ENCODE results near the gene SPC25.
"Not testable (repeated sequence)": the region's sequence is repeated elsewhere in the genome, so short reads cannot be mapped to it uniquely, and the experiment has no call there.

SPC25 gene

GRCh38 chr2:168890006-168890782 lies at the start of gene SPC25:
Gene SPC25 (minus strand): TSS chr2:168890430. CDS start chr2:168889519, 911 bp downstream.
- peak; percentile 86 to 94 for DNase-seq

- DNase-seq, result no peak
Observed at GRCh38 chr2:168939918-168940317, 49.7 kb upstream of the SPC25 start.

GRCh38 chr2:168939061-168939460 lies 48.8 kb upstream of the SPC25 start:
- no peak for DNase-seq

- peak; percentile 78 to 86 for DNase-seq
Observed at GRCh38 chr2:168935810-168936581, 45.8 kb upstream of the SPC25 start.

- DNase-seq, result no peak
Observed at GRCh38 chr2:168934826-168935225, 44.6 kb upstream of the SPC25 start.

- DNase-seq, result not testable (repeated sequence)
Observed at GRCh38 chr2:168932174-168932573, 41.9 kb upstream of the SPC25 start.

GRCh38 chr2:168930242-168930641 lies 40.0 kb upstream of the SPC25 start:
- no peak for DNase-seq

- no peak for DNase-seq
Observed at GRCh38 chr2:168929031-168929430, 38.8 kb upstream of the SPC25 start.

GRCh38 chr2:168928113-168928831 lies 38.0 kb upstream of the SPC25 start:
- DNase-seq, result no peak

- no peak for DNase-seq
Observed at GRCh38 chr2:168926621-168927386, 36.6 kb upstream of the SPC25 start.

- peak; percentile 9 to 87 for DNase-seq
Observed at GRCh38 chr2:168920504-168921157, 30.4 kb upstream of the SPC25 start.

- no peak for DNase-seq
Observed at GRCh38 chr2:168916331-168916675, 26.1 kb upstream of the SPC25 start.

- DNase-seq, result no peak
Observed at GRCh38 chr2:168915441-168916330, 25.5 kb upstream of the SPC25 start.

- no peak for DNase-seq
Observed at GRCh38 chr2:168913495-168913894, 23.3 kb upstream of the SPC25 start.

- DNase-seq, result no peak
Observed at GRCh38 chr2:168912901-168913369, 22.7 kb upstream of the SPC25 start.

GRCh38 chr2:168912466-168912865 lies 22.2 kb upstream of the SPC25 start:
- DNase-seq, result no peak

GRCh38 chr2:168910330-168910729 lies 20.1 kb upstream of the SPC25 start:
- DNase-seq, result no peak

GRCh38 chr2:168907940-168908662 lies 17.9 kb upstream of the SPC25 start:
- DNase-seq, result no peak

- DNase-seq, result no peak
Observed at GRCh38 chr2:168904358-168904757, 14.1 kb upstream of the SPC25 start.

- DNase-seq, result no peak
Observed at GRCh38 chr2:168903888-168904287, 13.7 kb upstream of the SPC25 start.

Measured in inflammatory macrophage treated with lipopolysaccharide for 1 hour (primary cell).